GM12874 (cell line): Measurements from ENCODE around the gene WWTR1.

Source experiments
- TF ChIP-seq, protein P1 (sequence below): IDR thresholded peaks from 2 replicates; pipeline ENCODE4 v1.5.1; 2011; ENCODE audit warnings: low read depth, mild to moderate bottlenecking, control low read depth, low read length, moderate library complexity; ENCODE audit not compliant: insufficient read depth

The WWTR1 gene

DNA sequence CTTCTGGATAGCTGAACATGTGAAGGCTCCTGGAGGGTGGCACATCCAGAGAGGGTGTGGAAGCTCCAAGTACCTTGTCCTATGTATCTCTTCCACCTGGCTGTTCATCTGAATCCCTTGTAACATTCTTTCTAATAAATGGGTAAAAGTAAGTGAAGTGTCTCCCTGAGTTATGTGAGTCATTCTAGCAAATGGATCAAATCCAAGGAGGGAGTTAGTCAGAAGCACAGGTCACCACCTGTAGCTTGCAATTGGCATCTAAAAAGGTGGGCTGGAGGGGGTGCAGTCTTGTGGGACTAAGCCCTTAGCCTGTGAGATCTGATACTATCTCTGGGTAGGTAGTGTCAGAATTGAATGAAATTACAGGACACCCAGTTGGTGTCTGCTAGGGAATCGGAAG, 71.0 kb downstream of the WWTR1 start:
- TF ChIP-seq, protein P1, sequence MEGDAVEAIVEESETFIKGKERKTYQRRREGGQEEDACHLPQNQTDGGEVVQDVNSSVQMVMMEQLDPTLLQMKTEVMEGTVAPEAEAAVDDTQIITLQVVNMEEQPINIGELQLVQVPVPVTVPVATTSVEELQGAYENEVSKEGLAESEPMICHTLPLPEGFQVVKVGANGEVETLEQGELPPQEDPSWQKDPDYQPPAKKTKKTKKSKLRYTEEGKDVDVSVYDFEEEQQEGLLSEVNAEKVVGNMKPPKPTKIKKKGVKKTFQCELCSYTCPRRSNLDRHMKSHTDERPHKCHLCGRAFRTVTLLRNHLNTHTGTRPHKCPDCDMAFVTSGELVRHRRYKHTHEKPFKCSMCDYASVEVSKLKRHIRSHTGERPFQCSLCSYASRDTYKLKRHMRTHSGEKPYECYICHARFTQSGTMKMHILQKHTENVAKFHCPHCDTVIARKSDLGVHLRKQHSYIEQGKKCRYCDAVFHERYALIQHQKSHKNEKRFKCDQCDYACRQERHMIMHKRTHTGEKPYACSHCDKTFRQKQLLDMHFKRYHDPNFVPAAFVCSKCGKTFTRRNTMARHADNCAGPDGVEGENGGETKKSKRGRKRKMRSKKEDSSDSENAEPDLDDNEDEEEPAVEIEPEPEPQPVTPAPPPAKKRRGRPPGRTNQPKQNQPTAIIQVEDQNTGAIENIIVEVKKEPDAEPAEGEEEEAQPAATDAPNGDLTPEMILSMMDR, result no peak

DNA sequence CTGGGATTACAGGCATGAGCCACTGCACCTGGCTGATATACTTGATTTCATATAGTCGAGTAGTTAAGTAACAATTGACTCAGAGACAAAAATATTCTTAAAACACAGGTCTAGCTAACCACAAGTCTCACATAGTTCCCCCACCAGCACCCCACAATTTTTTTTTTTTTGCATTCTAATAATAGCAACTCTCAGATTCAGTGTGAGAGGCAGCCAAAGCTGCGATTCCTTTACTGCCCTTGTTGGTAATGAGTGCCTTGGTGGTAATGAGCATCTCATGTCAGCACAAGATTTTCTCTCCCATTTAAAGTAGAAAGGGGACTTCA, 72.5 kb downstream of the WWTR1 start:
- TF ChIP-seq, protein P1, result no peak

DNA sequence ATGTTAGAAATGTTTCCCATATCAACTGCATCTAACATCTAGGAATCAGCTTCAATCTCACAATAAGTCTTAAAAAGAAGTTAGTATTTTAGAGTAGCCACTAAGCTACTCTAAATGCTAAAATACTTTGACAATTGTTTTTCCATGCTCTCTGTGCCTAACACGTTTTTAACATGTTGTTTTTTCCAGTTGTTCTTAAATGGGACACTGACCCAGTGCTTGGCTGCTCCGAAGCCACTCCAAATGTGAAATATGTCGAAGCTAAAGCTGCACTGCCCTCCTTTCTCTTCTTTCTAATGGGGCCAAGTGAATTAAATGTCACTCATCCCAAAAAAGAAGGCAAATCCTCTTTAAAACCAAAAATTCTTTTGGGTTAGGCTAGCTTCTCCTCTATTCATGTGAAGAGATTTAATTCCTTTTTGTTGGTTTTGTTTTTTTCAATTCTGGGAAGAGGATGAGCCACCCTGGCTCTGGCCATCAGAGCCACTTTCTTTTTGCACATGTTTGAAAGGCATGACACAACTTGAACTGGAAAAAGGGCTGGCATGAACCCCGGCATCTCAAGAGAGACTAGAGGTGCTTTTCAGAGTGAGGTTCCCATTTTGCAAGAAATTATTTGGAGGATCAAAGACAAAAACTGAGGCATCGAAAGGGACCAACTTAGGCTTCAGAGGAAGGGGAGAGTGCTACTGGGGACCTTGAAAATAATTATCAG, 73.7 kb downstream of the WWTR1 start:
- TF ChIP-seq, protein P1, result no peak

DNA sequence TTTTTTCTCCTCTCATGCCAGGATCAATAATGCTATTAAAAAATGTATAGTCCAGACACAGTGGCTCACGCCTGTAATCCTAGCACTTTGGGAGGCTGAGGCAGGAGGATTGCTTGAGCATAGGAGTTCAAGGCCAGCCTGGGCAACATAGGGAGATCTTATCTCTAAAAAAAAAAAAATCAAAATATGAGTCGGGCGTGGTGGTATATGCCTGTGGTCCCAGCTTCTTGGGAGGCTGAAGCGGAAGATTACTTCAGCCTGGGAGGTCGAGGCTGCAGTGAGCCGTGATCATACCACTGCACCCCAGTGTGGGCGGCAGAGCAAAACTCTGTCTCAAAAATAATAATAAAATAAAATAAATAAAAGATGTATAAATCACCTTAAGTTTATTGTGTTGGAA, 75.4 kb downstream of the WWTR1 start:
- TF ChIP-seq, protein P1, result no peak

DNA sequence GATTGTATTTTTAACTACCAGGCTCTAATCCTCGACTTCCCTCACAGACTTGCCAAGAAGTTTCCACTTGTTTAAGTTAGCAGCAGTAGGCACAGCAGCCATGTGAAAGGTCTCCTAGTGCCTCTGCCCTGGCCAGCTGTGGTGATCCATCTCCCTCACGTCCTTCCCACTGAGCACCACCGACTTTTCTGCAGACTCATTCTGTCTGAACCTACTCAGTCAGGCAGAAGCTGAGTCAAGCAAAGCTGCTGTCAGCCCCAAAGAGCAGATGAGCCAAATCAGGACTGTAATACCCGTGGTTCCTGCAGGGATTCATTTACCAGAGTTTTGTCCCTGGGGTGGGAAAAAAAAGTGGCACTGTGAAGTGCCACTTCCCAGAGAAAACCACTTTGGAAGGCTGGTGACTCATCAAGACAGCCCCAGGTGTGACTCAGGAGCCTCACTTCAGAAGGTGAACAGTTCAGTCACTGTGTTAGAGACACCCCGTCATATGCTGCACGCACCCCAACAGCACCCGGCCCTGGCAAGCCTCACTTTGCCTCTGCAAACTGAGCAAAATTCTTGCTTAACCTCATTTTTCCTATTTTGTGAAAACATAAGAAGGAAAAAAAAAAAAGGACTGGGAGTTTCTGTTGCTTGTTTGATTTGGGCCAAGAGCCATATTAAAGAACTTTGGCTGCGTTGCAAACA, 76.0 kb downstream of the WWTR1 start:
- TF ChIP-seq, protein P1, result no peak

DNA sequence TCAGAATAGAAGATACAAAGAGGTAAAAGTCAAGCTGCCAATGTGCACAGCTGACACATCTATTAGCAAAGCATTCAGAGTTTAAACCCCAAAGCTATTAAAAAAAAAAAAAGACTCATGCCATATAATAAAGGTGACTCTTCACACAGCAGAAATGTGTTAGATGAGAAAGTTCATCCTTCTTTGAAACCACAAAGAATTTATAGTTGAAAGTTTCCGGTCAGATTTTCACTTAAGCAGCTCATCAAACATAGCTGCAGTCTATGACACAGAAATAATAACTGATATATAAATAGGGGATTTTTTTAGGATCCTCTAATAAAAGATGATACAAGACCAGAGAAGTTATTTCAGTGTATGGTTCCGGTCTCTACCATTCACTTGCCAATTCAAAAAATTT, 76.6 kb downstream of the WWTR1 start:
- TF ChIP-seq, protein P1, result no peak

DNA sequence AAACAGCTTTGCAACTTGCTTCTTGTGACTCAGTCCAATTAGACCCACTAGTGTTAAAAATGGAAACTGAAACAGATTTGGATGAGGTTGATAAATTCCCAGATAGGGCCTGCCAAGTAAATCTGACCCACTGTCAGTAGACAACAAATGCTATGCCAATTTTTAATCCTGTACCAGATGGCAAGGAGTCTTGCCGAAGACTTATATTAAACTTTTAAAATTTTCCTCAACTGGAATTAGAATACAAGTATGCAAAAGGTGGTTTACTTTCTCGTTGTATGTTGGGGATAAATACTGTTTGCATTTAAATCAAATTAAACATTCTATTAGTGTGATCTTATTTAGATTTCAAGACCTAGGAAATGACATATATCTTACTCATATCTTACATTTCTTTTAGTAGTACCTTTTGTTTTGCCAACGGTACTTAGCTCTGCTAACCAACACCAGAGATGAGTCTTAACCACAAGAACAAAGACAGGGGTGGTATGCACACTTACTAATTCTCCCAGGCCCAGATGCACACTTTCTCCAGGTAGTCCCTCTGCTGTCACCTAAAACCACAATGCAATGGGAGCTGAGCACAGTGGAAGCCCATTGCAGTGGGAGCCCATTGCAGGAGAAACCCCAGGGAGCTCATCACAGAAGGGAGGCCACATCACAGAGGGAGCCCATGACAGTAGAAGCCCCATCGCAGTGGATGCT, 77.8 kb downstream of the WWTR1 start:
- TF ChIP-seq, protein P1, result no peak
